ENCODE results near the gene CNOT3.

DNA sequence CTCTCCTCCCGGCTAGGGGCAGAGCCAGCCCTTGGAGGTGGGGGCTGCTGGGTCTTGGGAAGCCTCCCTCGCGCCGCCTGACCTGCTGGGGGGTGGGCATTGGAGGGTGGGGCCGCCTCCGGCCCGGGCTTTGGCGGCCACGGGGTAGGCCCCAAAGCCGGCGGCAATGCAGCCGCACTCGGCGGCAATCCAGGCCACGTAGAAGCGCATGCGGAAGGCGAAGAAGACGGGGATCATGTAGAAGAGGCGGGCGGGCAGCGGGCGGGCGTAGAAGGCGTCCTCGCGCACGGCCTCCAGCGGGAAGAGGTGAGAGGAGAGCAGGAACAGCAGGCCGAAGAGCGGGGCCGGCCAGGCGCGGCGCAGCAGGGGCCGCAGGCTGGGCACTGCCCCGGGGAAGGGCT lies 43.1 kb downstream of the CNOT3 start:
- TF ChIP-seq CTCF (IDR thresholded peaks at IDR 0.05) (no peak), EP300 (IDR thresholded peaks at IDR 0.05) (no peak)
